Measurements from ENCODE around the gene GPAM. TPM values are rescaled to one million over a fixed set of nuclear protein-coding genes. Genes with fewer than 3 reads are reported as not detected.

GPAM gene
- total and polyA plus RNA-seq, 10 of the 15 experiments (the other 5 are each of a cell fraction or from before 2014, with no cell fraction given), result 3.3 to 9.4 (median 7.4) TPM

- H3K9me3 ChIP-seq (replicated peaks; ENCODE audit: control insufficient read depth, insufficient read depth, low read length), result no peaks in the 10 kb centered on the region
- H4K20me1 ChIP-seq (ENCODE audit: control insufficient read depth, insufficient read depth), result no peaks in the 10 kb centered on the region
- intact Hi-C loops (cut with micrococcal nuclease; ENCODE audit: unreplicated experiment), result no loop called here
- DNase-seq (ENCODE audit: low read depth, low spot score) (peak; percentile 8), ATAC-seq (peak; percentile 99), FAIRE-seq (peak; percentile 92)
- in situ Hi-C loops (cut with MboI), result loop anchor here (25.0 kb wide), 2 partner anchors 1528 to 1828 kb away; partner anchors contain the start of gene SMNDC1
- no peaks in the 10 kb centered on the region for H3K4me1 ChIP-seq (ENCODE audit: control insufficient read depth, insufficient read depth, low read length)
- ChIA-PET SMC1A (ENCODE audit: uncharacterized antibody, unreplicated experiment) (interaction anchor here (1.1 kb wide), 1 partner anchor 8 kb away, joined by 3 read pairs; no protein-coding TSS in a partner anchor), RAD21 (ENCODE audit: unreplicated experiment) (interaction anchor here (1.7 to 2.2 kb wide), 3 partner anchors 295 to 384 kb away, joined by 4 to 6 read pairs (median 5); no protein-coding TSS in a partner anchor), POLR2A (no interaction called here), CTCF (interaction anchor here (0.7 to 5.1 kb wide), 12 partner anchors 9 to 541 kb away, joined by 3 to 37 read pairs (median 4); partner anchors contain the start of gene GPAM)
- H3K27ac ChIP-seq (ENCODE audit: control insufficient read depth, insufficient read depth), result no peak overlapping the region
- no peak overlapping the region for H3K9ac ChIP-seq (ENCODE audit: control insufficient read depth, insufficient read depth, low read length)
- no TSS peak for BruUV-seq (replicated peaks)
- no peak overlapping the region for H3K4me3 ChIP-seq
- no peaks in the 10 kb centered on the region for H3K36me3 ChIP-seq (ENCODE audit: control insufficient read depth in 2 of 2, insufficient read depth in 2 of 2, low read length in 1 of 2)
- H3K4me2 ChIP-seq (ENCODE audit: control insufficient read depth, insufficient read depth), result no peak overlapping the region
- 20% methylated on average over 11 of the region's 11 CpGs for WGBS (ENCODE audit: insufficient coverage, insufficient replicate concordance, low lambda C conversion rate, missing lambda C conversion rate)
- no peaks in the 10 kb centered on the region for H3K79me2 ChIP-seq (ENCODE audit: control insufficient read depth, insufficient read depth, low read length)
- H2AFZ ChIP-seq (ENCODE audit: control insufficient read depth, low read depth, low read length), result no peak overlapping the region
- peak; percentile 67; the same call in 1 of the 2 replicates for TF ChIP-seq SMC3 (IDR thresholded peaks at IDR 0.05; ENCODE audit: borderline replicate concordance, low read length)
- no peak for TF ChIP-seq ZNF592 (IDR thresholded peaks at IDR 0.05)
- TF ChIP-seq SIX5 (IDR thresholded peaks at IDR 0.05; ENCODE audit: low read depth, low read length, severe bottlenecking), result no peak
- TF ChIP-seq CTCF (IDR thresholded peaks at IDR 0.05 in 2 of 3, conservative IDR thresholded peaks at IDR 0.05 in 1 of 3; ENCODE audit: control insufficient read depth in 2 of 3, extremely low read depth in 1 of 3, insufficient read depth in 1 of 3, low read depth in 3 of 3, low read length in 3 of 3), result peak; percentile 92 to 97 (median 96); a peak in 5 of 6 replicates
- TF ChIP-seq RAD21 (IDR thresholded peaks at IDR 0.05; ENCODE audit: insufficient read depth, low read depth, low read length), result peak; percentile 68
- TF ChIP-seq RUNX3 (IDR thresholded peaks at IDR 0.05; ENCODE audit: low read length), result peak; percentile 42; the same call in 1 of the 2 replicates
- no peaks in the 10 kb centered on the region for H3K27me3 ChIP-seq (replicated peaks in 1 of 2; ENCODE audit: control insufficient read depth in 2 of 2, insufficient read depth in 2 of 2, low read length in 1 of 2)
Measured at GRCh38 chr10:112140110-112140970, 43.2 kb downstream of the GPAM start.
